CD4-positive, alpha-beta T cell treated with Interleukin-17A for 1 hour (primary cell): Measurements from ENCODE around the gene SERINC2.
"Not testable (repeated sequence)": the region's sequence is repeated elsewhere in the genome, so short reads cannot be mapped to it uniquely, and the experiment has no call there.

Experiments
- DNase-seq: peaks from one replicate; pipeline ENCODE4 v3.0.0-alpha.2; 2020

Gene SERINC2

GRCh38 chr1:31386576-31387243, 26.3 kb upstream of the SERINC2 start:
- DNase-seq, result not testable (repeated sequence)

GRCh38 chr1:31387612-31388011, 25.4 kb upstream of the SERINC2 start:
- DNase-seq, result no peak

DNA sequence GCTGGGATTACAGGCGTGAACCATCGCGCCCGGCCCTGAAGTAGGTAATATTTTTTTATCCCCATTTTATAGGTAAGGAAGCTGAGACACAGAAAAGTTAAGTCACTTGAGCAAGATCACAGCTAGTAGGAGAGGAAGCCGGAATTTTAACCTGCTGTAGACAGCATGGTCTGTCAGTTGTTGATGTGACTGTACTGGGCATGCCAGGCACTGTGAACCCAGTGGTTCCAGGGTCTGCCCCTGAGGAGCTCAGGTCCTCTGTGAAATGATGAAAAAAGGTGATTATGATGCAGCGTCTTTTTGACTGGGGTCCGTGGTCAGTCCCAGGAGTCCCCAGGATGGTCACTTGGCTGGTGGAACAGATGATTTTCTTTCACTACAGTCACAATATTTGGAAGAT, 23.4 kb upstream of the SERINC2 start:
- DNase-seq, result no peak

DNA sequence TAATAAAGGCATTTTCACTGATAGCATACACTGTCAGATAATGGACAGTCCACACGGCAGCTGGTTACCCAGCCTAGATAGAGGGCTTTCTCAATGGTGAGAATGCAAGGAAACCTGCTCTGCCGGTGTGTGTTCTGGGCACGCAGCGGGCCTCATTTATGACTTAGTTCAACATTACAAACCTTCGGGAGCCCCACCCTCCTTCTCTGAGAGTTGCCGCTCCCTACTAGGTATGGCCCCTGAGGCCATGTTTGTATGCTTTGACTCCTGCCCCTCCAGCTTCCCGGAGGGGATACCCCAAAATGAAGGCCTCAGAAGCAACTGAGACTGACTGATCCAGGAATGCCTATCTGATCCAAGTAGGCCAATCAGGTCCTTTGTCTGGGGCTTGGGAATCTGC, 22.9 kb upstream of the SERINC2 start:
- DNase-seq, result no peak

DNA sequence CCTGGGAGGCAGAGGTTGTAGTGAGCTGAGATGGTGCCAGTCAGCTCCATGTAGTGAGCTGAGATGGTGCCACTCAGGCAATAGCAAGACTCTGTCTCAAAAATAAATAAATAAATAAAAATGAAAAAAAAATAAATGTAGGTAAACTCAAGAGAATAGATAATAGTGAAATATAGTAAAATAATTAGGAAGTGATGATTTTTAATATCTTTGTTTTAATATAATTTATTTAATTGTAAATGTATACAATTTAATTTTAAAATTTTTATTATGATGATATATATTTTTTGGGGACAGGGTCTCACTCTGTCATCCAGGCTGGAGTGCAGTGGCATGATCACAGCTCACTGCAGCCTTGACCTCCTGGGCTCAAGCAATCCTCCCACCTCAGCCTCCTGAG, 19.6 kb upstream of the SERINC2 start:
- no peak for DNase-seq

- DNase-seq, result peak; percentile 69
These were observed 18.3 kb upstream of the SERINC2 start for GRCh38 chr1:31394584-31395193.

- no peak for DNase-seq
These were observed 16.2 kb upstream of the SERINC2 start for GRCh38 chr1:31396633-31397351.

DNA sequence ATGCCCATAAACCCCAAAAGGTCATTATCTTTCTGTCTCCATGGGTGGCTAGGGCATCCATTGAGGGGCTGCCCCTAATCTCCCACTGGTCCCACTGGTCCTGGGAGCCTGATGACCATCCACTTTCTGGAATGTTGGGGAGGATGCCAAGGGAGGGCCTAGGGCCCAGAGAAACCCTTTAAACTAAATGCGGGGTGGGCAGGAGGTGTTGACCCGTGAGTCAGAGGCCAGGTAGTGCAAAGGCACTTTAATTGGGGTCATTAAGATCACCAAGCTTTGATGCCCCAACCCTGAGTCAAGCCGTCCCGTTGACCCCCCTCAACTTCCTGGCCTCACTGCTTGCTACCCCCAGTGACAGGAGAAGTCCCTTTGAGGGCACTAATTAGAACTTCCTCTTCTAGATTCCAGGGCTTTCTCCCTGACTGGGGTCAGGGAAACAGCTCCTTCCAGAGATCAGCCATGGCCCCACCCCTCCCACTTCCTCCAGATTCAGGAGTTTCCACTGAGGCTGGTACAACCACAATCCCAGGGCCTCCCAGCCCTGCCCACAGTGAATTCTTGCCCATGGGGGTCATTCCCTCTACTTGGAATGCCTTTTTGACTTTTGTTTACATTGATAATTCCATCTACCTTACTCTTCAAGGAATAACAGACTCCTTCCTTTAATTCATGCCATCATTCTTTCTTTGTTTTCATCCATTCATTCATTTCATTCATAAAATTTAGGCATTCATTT, 15.5 kb upstream of the SERINC2 start:
- DNase-seq, result no peak

- DNase-seq, result no peak
These were observed 14.8 kb upstream of the SERINC2 start for GRCh38 chr1:31398246-31398645.

- no peak for DNase-seq
These were observed 13.0 kb upstream of the SERINC2 start for GRCh38 chr1:31399976-31400375.

GRCh38 chr1:31400393-31400792, 12.6 kb upstream of the SERINC2 start:
- no peak for DNase-seq

DNA sequence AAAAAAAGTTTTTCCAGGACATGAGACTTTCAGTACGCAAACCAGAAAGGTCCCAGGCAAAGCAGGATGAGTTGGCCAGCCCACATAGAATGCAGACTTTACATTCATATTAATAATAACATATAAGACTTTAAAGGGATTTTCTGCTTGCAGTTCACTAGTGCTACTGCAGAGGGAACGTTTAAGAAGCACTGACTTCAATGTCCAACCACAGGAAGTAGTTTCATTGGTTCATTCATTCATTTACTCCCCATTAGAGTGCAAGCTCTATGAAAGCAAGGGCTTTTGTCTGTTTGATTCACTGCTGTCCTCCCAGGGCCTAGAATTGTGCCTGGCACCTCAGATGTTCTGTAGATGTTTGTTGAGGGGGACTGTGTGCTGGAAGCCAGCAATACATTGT, 11.8 kb upstream of the SERINC2 start:
- no peak for DNase-seq

DNA sequence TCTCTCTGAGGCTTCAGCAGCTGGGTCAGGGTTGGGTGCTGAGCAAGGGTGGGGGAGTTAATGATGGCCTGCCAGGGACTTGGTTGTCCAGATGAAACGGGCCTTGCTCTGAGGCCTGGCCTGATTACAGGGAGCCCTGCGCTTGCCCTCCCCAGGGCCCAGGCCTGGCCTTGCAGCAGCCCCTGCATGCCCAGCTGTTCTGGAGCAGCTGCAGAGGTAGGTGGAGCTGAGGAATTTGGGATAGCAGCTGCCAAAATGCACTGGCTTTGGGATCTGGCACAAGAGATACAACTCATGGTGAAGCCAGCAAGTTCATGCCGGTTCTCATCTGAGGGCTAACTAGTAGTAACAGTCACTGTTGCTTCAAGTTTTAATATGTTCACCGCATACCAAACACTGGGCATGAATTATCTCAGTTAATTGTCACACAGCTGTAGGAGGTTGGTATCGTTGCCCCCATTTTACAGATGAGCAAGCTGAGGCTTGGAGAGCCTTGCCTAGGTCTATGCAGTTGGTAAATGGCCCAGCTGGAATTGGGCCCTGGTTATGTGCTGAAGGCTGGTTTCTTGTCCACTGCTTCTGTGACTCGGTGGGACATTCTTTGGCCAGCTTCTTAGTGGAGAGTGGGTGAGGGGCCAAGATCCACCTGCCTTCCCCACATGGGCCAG, 7.3 kb upstream of the SERINC2 start:
- DNase-seq, result no peak

DNA sequence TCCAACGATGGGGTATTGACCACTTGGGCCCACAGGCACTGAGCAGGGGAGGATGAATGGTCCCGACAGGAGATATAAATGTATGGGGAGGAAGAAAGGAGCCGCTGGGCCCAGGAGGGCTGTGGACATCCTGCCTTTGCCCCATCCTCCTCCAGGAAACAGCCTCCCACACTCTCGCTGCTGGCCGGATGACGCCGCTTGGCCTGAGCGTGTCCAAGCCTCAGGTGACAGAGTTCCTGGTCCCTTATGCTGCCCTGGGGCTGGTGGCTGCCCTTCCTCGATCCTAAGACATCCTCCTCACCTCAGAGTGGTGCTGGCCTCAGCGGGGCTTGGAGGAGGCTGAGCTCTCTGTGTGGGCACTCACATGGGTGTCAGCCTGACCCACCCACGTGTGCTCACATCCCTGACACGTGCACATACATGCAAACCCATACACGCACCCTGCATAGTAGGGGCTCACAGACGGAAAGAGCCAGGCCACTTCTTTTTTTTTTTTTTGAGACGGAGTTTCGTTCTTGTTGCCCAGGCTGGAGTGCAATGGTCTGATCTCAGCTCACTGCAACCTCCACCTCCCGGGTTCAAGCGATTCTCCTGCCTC, 5.9 kb upstream of the SERINC2 start:
- no peak for DNase-seq

- no peak for DNase-seq
These were observed 4.2 kb upstream of the SERINC2 start for GRCh38 chr1:31408788-31409318.

GRCh38 chr1:31409946-31410858, 2.8 kb upstream of the SERINC2 start:
- DNase-seq, result no peak

GRCh38 chr1:31410871-31411270, 2.1 kb upstream of the SERINC2 start:
- no peak for DNase-seq

GRCh38 chr1:31412205-31412604, 808 bp upstream of the SERINC2 start:
- no peak for DNase-seq

- DNase-seq, result no peak
These were observed 490 bp downstream of the SERINC2 start for GRCh38 chr1:31413405-31414001.

GRCh38 chr1:31414980-31415370, 2.0 kb downstream of the SERINC2 start:
- DNase-seq, result no peak

DNA sequence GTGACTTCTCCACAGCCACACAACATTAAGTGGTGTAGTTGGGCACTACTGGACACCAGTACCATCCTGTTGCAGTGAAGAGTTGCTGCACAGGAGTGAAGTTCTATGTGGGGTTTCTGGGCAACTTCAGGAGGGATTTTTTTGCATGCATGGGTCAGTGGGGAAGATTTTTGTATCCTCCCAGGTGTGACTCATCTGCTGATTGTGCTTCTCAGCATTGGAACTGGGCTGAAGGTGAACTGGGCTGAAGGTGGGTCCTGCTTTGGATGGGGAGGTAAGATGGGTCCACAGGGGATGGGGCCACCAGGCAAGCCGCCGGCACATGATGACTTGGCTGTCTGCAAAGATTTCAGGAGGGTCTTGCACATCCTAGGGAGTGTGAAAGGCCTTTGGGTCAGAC, 2.6 kb downstream of the SERINC2 start:
- DNase-seq, result no peak
